Thyroid gland (tissue), 4 donors: ENCODE data around the gene ARHGEF28.

Experiments used
- POLR2A ChIP-seq, 2 donors: fragments of 450-650 bp; IDR thresholded peaks; one replicate each; pipeline ENCODE4 v1.6.1; 2017; ENCODE audit warnings: antibody characterized with exemption in 2 of 2, mild to moderate bottlenecking in 2 of 2, moderate library complexity in 1 of 2
- TF ChIP-seq, protein P1 (sequence below), 6 experiments: fragments of 200-600 bp in 3 of 6; fragments of 450-650 bp in 3 of 6; sonication (generic) in 3 of 6; IDR thresholded peaks; one replicate each; pipeline ENCODE4 v1.5.1; 2016 to 2019; ENCODE audit warnings: antibody characterized with exemption in 6 of 6, mild to moderate bottlenecking in 2 of 6, inconsistent platforms in 1 of 6, moderate library complexity in 1 of 6

- no peak for TF ChIP-seq POLR2A (IDR thresholded peaks at IDR 0.05)
- TF ChIP-seq, protein P1, sequence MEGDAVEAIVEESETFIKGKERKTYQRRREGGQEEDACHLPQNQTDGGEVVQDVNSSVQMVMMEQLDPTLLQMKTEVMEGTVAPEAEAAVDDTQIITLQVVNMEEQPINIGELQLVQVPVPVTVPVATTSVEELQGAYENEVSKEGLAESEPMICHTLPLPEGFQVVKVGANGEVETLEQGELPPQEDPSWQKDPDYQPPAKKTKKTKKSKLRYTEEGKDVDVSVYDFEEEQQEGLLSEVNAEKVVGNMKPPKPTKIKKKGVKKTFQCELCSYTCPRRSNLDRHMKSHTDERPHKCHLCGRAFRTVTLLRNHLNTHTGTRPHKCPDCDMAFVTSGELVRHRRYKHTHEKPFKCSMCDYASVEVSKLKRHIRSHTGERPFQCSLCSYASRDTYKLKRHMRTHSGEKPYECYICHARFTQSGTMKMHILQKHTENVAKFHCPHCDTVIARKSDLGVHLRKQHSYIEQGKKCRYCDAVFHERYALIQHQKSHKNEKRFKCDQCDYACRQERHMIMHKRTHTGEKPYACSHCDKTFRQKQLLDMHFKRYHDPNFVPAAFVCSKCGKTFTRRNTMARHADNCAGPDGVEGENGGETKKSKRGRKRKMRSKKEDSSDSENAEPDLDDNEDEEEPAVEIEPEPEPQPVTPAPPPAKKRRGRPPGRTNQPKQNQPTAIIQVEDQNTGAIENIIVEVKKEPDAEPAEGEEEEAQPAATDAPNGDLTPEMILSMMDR (IDR thresholded peaks at IDR 0.05), result no peak
These were observed 11.6 kb downstream of the ARHGEF28 start for GRCh38 chr5:73637565-73637964.
